ENCODE measurements around the gene SYCP3.
"Not testable (repeated sequence)": the region's sequence is repeated elsewhere in the genome, so short reads cannot be mapped to it uniquely, and the experiment has no call there.

SYCP3 gene

DNA sequence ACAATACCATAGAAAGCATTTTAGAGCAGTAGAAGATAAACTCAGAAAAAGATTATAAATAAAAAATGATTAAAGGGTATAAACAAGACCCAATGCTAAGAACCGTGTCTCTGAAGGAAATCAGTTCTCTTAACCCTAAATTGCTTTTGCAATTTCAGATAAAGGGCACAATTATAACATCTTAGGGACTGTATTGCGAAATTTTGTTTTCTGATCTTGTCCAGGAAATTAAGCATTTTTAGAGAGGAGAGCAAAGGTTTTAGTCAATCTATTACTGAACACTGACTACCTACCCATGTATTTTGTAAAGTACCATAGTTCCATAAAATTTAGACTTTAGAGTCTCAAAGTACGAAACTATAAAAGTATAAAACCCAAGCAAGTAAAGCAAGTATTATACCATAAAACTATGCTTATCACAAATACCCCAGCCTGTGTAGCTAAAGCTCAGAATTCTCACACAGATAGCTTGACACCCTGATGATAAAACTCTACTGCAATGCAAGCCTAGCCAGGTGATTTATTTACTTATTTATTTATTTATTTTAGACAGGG is 48.6 kb downstream of the SYCP3 start:
- no peak overlapping the region for H3K4me3 ChIP-seq (ENCODE audit: low read length)
- H3K27me3 ChIP-seq (ENCODE audit: control insufficient read depth, insufficient read depth, low read length): no peaks in the 10 kb centered on the region
- H3K9me3 ChIP-seq (ENCODE audit: control insufficient read depth, low read length): no peaks in the 10 kb centered on the region
- H3K9ac ChIP-seq (ENCODE audit: low read length): no peak overlapping the region
- peaks cover 5% of the 10 kb centered on the region for H3K4me1 ChIP-seq (ENCODE audit: control insufficient read depth, insufficient read depth, low read length)
- H3K36me3 ChIP-seq (ENCODE audit: control insufficient read depth, insufficient read depth, low read length): no peaks in the 10 kb centered on the region

DNA sequence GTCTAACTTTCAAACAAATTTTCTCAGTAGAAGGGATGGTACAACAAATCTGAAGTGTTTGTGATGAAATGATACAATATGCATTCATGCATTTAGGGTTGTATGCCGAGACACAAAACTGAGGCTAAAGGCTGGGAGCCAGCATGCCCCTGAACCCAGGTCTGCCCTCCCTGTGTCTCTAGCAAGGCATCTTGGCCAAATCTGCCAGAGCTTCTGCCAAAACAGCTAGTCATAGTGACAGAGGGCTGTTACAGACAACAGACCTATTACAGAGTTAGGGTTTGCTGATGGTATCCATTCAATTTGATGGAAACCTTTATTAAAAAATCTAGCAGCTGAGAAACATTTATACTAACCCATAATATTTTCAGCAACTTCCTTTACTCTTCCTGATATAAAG is 53.1 kb downstream of the SYCP3 start:
- no peak overlapping the region for H3K4me3 ChIP-seq (ENCODE audit: low read length)
- H3K27me3 ChIP-seq (ENCODE audit: control insufficient read depth, insufficient read depth, low read length): no peaks in the 10 kb centered on the region
- H3K9me3 ChIP-seq (ENCODE audit: control insufficient read depth, low read length): no peaks in the 10 kb centered on the region
- H3K4me1 ChIP-seq (ENCODE audit: control insufficient read depth, insufficient read depth, low read length): no peaks in the 10 kb centered on the region
- no peaks in the 10 kb centered on the region for H3K36me3 ChIP-seq (ENCODE audit: control insufficient read depth, insufficient read depth, low read length)
- no peak overlapping the region for H3K9ac ChIP-seq (ENCODE audit: low read length)

- H3K4me1 ChIP-seq (ENCODE audit: control insufficient read depth, insufficient read depth, low read length): no peaks in the 10 kb centered on the region
- no peaks in the 10 kb centered on the region for H3K9me3 ChIP-seq (ENCODE audit: control insufficient read depth, low read length)
- no peaks in the 10 kb centered on the region for H3K27me3 ChIP-seq (ENCODE audit: control insufficient read depth, insufficient read depth, low read length)
- H3K36me3 ChIP-seq (ENCODE audit: control insufficient read depth, insufficient read depth, low read length): no peaks in the 10 kb centered on the region
- no peak overlapping the region for H3K4me3 ChIP-seq (ENCODE audit: low read length)
- H3K9ac ChIP-seq (ENCODE audit: low read length): no peak overlapping the region
Observed at GRCh38 chr12:101685092-101685491, 54.2 kb downstream of the SYCP3 start.

GRCh38 chr12:101681627-101682026 is 57.6 kb downstream of the SYCP3 start:
- H3K9me3 ChIP-seq (ENCODE audit: control insufficient read depth, low read length); H3K36me3 ChIP-seq (ENCODE audit: control insufficient read depth, insufficient read depth, low read length); H3K9ac ChIP-seq (ENCODE audit: low read length); H3K27me3 ChIP-seq (ENCODE audit: control insufficient read depth, insufficient read depth, low read length); H3K4me3 ChIP-seq (ENCODE audit: low read length); H3K4me1 ChIP-seq (ENCODE audit: control insufficient read depth, insufficient read depth, low read length): not testable (repeated sequence)

GRCh38 chr12:101680647-101681046 is 58.6 kb downstream of the SYCP3 start:
- Histone ChIP-seq H3K4me3 (ENCODE audit: low read length) (no peak overlapping the region), H3K27me3 (ENCODE audit: control insufficient read depth, insufficient read depth, low read length) (no peaks in the 10 kb centered on the region), H3K36me3 (ENCODE audit: control insufficient read depth, insufficient read depth, low read length) (no peaks in the 10 kb centered on the region), H3K4me1 (ENCODE audit: control insufficient read depth, insufficient read depth, low read length) (no peaks in the 10 kb centered on the region), H3K9me3 (ENCODE audit: control insufficient read depth, low read length) (no peaks in the 10 kb centered on the region), H3K9ac (ENCODE audit: low read length) (no peak overlapping the region)

DNA sequence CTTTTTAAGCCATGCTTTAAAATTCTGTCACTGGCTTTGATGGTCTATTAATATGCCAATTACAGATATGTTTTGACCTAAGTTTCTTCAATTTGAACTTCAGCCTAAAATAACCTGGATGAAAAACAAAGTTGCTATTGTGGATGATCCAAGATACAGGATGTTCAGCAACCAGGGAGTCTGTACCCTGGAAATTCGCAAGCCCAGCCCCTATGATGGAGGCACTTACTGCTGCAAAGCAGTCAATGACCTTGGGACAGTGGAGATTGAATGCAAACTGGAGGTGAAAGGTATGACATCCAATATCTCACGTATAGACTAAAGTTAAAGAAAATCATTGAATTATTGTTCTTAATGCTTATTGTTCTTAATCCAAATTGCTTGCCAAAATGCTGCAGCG is 59.0 kb downstream of the SYCP3 start:
- H3K9me3 ChIP-seq (ENCODE audit: control insufficient read depth, low read length): no peaks in the 10 kb centered on the region
- no peak overlapping the region for H3K4me3 ChIP-seq (ENCODE audit: low read length)
- no peaks in the 10 kb centered on the region for H3K27me3 ChIP-seq (ENCODE audit: control insufficient read depth, insufficient read depth, low read length)

More for the DNA sequence above, 59.0 kb downstream of the SYCP3 start:
- Histone ChIP-seq H3K36me3 (ENCODE audit: control insufficient read depth, insufficient read depth, low read length) (no peaks in the 10 kb centered on the region), H3K9ac (ENCODE audit: low read length) (no peak overlapping the region), H3K4me1 (ENCODE audit: control insufficient read depth, insufficient read depth, low read length) (no peaks in the 10 kb centered on the region)

All from mucosa of stomach (tissue), 1 donor.